ENCODE data around the gene DAPK1. TPM values are rescaled to one million over a fixed set of nuclear protein-coding genes. Genes with fewer than 3 reads are reported as not detected.

The DAPK1 gene
- total and polyA plus RNA-seq, 2 donors (not counting 3 experiments of a cell fraction or from before 2014, with no cell fraction given) = 58.9 to 119 TPM

GRCh38 chr9:87502391-87503221 is 4.9 kb downstream of the DAPK1 start:
- intact Hi-C loops (cut with micrococcal nuclease) (loop anchor here (5.0 to 10.0 kb wide), 2 partner anchors 45 to 1272 kb away; no protein-coding TSS in a partner anchor), dilution Hi-C loops (cut with MboI; ENCODE audit: extremely low pct_ligation_motif_present, low sequenced_read_pairs) (no loop called here)
- Histone ChIP-seq H2AFZ (ENCODE audit: low read depth, low read length) (no peak overlapping the region), H3K9me3 (replicated peaks; ENCODE audit: control insufficient read depth, insufficient read depth, low read length) (no peaks in the 10 kb centered on the region), H3K4me1 (ENCODE audit: control insufficient read depth, extremely low read depth, insufficient read depth, low read length) (peaks cover 53% of the 10 kb centered on the region), H3K9ac (replicated peaks; ENCODE audit: extremely low read depth, insufficient read depth, low read length) (no peak overlapping the region), H3K79me2 (ENCODE audit: control insufficient read depth, insufficient read depth, low read length) (peaks cover 44% of the 10 kb centered on the region), H3K27me3 (ENCODE audit: control insufficient read depth in 2 of 2, insufficient read depth in 2 of 2, low read length in 2 of 2) (no peaks in the 10 kb centered on the region), H3K36me3 (ENCODE audit: control insufficient read depth in 2 of 2, extremely low read depth in 1 of 2, insufficient read depth in 2 of 2, low read length in 2 of 2) (no peaks in the 10 kb centered on the region), H3K4me3 (replicated peaks in 1 of 3; ENCODE audit: insufficient read depth in 1 of 3, low read depth in 1 of 3, low read length in 3 of 3) (no peak overlapping the region), H3K27ac (ENCODE audit: insufficient read depth, low read depth, low read length) (no peak overlapping the region), H3K9me1 (replicated peaks; ENCODE audit: control insufficient read depth, extremely low read depth, insufficient read depth, low read length) (no peaks in the 10 kb centered on the region), H4K20me1 (replicated peaks; ENCODE audit: control insufficient read depth, extremely low read depth, insufficient read depth, low read length) (no peaks in the 10 kb centered on the region), H3K4me2 (ENCODE audit: insufficient read depth, low read length) (peak overlapping the region; percentile 28)
- TF ChIP-seq CTCF (IDR thresholded peaks at IDR 0.05; ENCODE audit: extremely low read depth in 1 of 2, insufficient read depth in 1 of 2, low read depth in 1 of 2, low read length in 2 of 2) (no peak), POLR2AphosphoS5 (IDR thresholded peaks at IDR 0.05; ENCODE audit: insufficient read depth, low read depth, low read length) (no peak), EZH2 (IDR thresholded peaks at IDR 0.05; ENCODE audit: borderline replicate concordance, low read depth, low read length, severe bottlenecking) (no peak)
- POLR2A ChIA-PET = no interaction called here
- no peak for FAIRE-seq
- CTCF ChIA-PET = interaction anchor here (1.0 to 1.5 kb wide), 2 partner anchors 43 to 136 kb away, joined by 3 to 4 read pairs; no protein-coding TSS in a partner anchor
- no TSS peak for BruUV-seq (replicated peaks)
- DNase-seq (ENCODE audit: low read depth, low spot score) = no peak

GRCh38 chr9:87503430-87503829 is 5.8 kb downstream of the DAPK1 start:
- Histone ChIP-seq H2AFZ (ENCODE audit: low read depth, low read length) (no peak overlapping the region), H3K27ac (ENCODE audit: insufficient read depth, low read depth, low read length) (no peak overlapping the region), H3K4me3 (replicated peaks in 1 of 3; ENCODE audit: insufficient read depth in 1 of 3, low read depth in 1 of 3, low read length in 3 of 3) (no peak overlapping the region), H3K27me3 (ENCODE audit: control insufficient read depth in 2 of 2, insufficient read depth in 2 of 2, low read length in 2 of 2) (no peaks in the 10 kb centered on the region), H3K79me2 (ENCODE audit: control insufficient read depth, insufficient read depth, low read length) (peaks cover 40% of the 10 kb centered on the region), H3K9me1 (replicated peaks; ENCODE audit: control insufficient read depth, extremely low read depth, insufficient read depth, low read length) (no peaks in the 10 kb centered on the region), H3K36me3 (ENCODE audit: control insufficient read depth in 2 of 2, extremely low read depth in 1 of 2, insufficient read depth in 2 of 2, low read length in 2 of 2) (no peaks in the 10 kb centered on the region), H3K4me1 (ENCODE audit: control insufficient read depth, extremely low read depth, insufficient read depth, low read length) (peaks cover 53% of the 10 kb centered on the region), H3K9me3 (replicated peaks; ENCODE audit: control insufficient read depth, insufficient read depth, low read length) (no peaks in the 10 kb centered on the region), H3K4me2 (ENCODE audit: insufficient read depth, low read length) (no peak overlapping the region), H4K20me1 (replicated peaks; ENCODE audit: control insufficient read depth, extremely low read depth, insufficient read depth, low read length) (no peaks in the 10 kb centered on the region), H3K9ac (replicated peaks; ENCODE audit: extremely low read depth, insufficient read depth, low read length) (no peak overlapping the region)
- ChIA-PET POLR2A (no interaction called here), CTCF (no interaction called here)
- intact Hi-C loops (cut with micrococcal nuclease) = loop anchor here (5.0 to 10.0 kb wide), 2 partner anchors 44 to 1271 kb away; no protein-coding TSS in a partner anchor
- FAIRE-seq (no peak), DNase-seq (ENCODE audit: low read depth, low spot score) (no peak)
- TF ChIP-seq POLR2AphosphoS5 (IDR thresholded peaks at IDR 0.05; ENCODE audit: insufficient read depth, low read depth, low read length) = no peak
- TF ChIP-seq JUN (IDR thresholded peaks at IDR 0.05; ENCODE audit: borderline replicate concordance, insufficient read depth, insufficient read length, low read depth) = no peak
- no peak for TF ChIP-seq EZH2 (IDR thresholded peaks at IDR 0.05; ENCODE audit: borderline replicate concordance, low read depth, low read length, severe bottlenecking)
- BruUV-seq (replicated peaks) = no TSS peak
- dilution Hi-C loops (cut with MboI; ENCODE audit: extremely low pct_ligation_motif_present, low sequenced_read_pairs) = no loop called here
